CD4-positive, alpha-beta T cell treated with Interferon gamma for 1 hour (primary cell): ENCODE data around the gene ANKMY1.
"Not testable (repeated sequence)": the region's sequence is repeated elsewhere in the genome, so short reads cannot be mapped to it uniquely, and the experiment has no call there.

ENCODE experiments used
- DNase-seq: peaks from one replicate; pipeline ENCODE4 v3.0.0-alpha.2; 2020

Gene ANKMY1

DNA sequence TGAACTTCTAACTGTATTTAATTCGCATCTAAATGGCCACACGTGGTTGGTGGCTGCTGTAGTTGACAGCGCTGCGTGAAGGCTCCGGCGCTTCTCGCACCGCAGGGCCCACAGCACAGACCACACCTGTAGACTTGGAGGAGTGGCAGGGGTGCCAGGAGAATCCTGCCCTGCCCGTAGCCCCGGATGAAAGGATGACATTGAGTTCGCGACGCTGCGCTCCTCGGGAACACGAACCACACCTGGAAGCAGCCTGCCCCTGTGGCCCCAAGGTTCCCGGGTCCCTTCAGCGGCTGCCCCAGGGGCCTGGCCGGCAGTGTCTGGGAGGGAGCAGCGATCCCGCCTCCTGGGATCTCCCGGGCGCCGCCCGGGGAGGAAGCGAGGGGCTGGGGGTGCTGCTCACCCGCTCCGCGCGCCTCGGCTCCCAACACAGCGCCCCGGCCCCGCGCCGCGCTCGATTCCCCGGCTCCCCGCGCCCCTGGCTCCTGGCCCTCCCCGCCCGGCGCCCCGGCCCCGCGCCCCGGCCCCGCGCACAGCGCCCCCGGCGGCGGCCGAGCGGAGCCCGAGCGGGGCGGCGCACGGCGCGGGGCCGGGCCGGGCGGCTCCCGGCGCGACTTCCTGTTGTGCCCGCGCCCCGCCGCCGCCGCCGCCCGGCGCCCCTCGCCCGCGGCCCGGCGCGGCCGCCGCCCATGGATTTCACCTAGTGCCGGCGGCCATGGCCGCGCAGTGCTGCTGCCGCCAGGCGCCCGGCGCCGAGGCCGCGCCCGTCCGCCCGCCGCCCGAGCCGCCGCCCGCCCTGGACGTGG lies 10.3 kb upstream of the ANKMY1 start, which contains the start of gene RNPEPL1:
RNPEPL1 (plus strand) TSS at position 613 of the 806 bp plus-strand sequence; CDS start at position 716, 103 bp downstream.
- DNase-seq = peak; percentile 41

GRCh38 chr2:240567137-240567871 lies 9.5 kb upstream of the ANKMY1 start:
- DNase-seq = peak; percentile 41

DNA sequence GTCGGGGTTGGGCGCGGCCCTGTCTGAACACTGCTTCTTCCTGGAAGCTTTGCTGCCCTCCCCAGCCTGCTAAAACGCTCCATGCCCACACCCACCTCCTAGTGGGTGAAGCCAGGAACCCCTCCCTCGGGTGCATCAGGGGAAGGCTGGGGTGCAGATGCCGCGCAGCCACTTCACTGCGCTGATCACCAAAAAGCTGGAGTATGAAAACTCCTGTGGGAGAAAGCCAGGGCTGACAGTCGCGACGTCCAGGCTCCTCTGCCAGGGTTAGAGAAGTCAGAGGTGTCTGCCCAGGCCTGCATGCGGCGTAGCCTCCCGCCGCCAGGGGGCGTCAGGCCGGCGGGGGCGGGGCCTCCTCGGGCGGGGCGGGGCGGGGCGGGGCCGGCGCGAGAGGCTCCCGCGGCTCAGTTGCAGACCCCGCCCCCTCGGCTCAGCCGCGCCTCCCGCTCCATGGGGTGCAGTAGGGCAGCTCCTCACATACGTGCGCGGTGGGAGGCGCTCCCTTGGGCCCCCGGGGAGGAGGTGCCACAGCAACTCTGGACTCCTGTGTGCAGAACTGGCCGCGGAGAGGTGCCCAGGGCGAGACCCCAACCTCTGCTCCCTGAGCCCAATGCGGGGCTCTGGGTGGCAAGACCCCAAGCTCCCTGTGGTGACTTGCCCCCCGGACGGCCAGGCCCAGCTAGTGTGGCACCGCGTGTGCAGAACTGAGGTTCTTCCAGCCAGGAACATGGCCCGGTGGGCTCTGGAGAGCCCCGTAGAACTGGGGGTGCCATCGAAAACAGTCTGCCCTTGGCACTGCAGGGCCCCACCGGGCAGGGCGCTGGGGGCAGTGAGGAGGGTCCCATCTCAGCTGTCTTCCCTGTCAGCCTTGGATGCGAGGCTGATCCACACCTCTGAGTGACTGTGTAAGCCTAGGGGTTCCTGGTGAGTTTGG lies 8.7 kb upstream of the ANKMY1 start:
- DNase-seq = peak; percentile 94

GRCh38 chr2:240565333-240566202 lies 7.8 kb upstream of the ANKMY1 start:
- DNase-seq = peak; percentile 95

GRCh38 chr2:240564561-240565332 lies 7.0 kb upstream of the ANKMY1 start:
- no peak for DNase-seq

DNA sequence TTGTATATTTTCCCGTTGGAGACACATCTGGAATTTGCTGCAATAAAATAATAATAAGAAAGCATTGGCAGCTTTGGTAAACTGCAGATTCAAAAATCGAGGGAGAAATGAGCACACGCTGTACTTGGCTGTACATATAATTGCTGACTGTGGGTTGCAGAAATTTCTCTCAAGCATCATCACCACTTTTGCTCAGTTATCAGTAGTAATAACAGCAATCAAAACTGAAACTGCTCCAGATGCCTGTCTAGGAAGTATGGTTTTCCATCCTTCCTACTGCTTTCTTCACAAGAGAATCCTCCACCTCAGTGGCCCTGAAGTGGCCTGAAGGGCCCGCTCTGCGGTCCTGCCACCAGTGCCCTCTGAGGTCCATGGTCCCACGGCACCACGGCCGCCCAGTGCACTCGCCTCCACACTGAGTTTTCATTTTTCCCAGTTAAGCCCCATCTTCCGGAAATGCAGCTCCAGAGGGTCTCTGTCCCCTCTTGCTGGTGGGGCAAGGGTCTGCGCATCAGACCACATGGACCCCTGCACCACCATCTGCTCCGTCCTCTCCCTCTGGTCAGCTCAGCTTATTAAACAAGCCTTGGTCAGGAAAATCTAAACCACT lies 6.3 kb upstream of the ANKMY1 start:
- no peak for DNase-seq

GRCh38 chr2:240563231-240563630 lies 5.4 kb upstream of the ANKMY1 start:
- DNase-seq = not testable (repeated sequence)

- DNase-seq = no peak
Observed at GRCh38 chr2:240561325-240561971, 3.7 kb upstream of the ANKMY1 start.

GRCh38 chr2:240560480-240561324 lies 2.9 kb upstream of the ANKMY1 start:
- peak; percentile 97 for DNase-seq

DNA sequence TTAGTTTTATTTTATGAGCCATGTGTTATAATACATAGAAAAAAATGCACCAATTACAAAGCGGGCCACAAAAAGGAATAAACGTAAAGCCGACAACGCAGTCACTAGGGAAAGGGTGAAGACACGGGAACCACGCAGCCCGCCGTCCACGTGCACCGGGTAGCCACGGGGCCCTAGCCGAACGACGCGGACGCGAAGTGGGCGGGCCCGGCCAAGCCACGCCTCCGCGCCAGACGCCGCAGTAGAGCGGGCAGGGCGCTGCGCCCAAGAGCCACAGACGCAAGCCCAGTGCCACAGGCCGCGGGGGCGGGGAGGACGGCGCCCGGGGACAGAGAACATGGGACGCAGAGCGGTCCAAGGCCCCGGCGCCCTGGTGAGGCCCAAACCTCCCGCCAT lies 2.3 kb upstream of the ANKMY1 start, which contains the start of gene DUSP28:
DUSP28 (plus strand) TSS at position 274 of the 396 bp plus-strand sequence. CDS start 328 bp downstream, outside the sequence.
- DNase-seq = peak; percentile 92

DNA sequence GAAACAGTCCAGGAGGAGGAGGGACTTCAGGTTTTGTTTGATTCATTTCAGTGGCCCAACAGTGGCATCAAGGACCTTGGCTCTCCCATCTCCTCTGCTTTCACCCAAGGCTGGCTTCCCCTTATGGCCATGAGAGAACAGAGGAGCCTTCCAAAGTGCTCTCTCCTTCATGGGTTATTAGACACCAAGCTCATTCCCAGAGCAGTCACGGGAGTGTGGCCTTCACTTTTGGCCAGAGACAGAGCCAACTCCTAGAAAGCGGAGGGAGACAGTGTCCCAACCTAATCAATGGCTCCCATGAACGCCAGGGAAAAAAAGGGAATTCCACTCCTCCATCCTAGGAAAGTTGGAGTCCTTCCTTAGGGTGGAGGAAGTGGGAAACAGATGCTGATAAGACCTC lies 1.5 kb upstream of the ANKMY1 start:
- no peak for DNase-seq

DNA sequence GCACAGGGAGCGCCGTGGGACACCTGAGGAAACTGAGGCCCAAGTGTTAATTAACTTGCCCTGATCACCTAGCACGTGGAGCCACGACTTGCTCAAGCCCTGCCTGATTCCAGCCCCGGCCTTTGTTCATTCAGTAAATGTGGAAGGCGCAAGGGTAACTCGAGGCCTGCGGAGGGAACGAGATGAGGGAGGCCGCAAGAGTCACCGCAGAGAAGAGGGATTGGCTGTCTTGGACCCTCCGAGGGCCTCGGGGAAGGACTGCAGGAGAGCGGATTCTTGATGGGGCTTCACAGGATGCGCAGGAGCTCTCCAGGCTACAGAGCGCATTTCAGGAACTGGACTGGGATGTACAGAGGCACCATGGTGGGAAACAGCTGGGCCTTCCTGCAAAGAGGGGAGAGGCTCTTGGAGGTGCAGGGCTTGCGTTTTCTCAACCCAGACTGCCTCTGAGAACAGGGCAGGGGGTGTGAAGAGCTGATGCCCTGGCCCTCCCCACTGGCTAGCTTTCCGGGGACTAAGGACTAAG lies 511 bp upstream of the ANKMY1 start:
- no peak for DNase-seq

GRCh38 chr2:240557101-240557751 lies 562 bp downstream of the ANKMY1 start:
- DNase-seq = no peak

DNA sequence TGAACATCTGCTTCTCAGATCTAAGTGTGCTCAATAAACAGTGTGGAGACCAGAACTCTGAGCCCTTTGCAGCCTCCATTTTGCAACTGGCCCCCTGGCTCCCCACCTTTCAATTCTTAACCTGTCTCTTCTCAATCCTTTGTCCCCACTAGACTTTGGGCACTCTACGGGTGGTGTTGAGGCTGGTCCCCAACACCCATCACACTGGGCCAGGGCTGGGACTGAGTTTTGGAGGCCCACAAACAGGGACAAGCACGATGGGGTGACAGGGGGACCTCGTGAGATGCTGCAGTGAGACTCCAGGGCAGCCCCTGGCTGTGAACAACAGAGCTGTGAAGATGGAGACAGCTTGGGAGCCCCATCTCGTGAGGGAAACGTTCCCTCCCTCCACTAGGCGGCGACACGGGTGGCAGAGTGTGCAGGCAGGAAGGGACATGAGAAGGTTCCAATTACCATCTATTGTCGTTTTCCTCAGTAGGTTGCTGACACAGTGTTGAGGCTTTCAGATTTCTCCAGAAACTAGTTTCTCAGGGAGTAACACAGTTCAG lies 1.2 kb downstream of the ANKMY1 start:
- DNase-seq = peak; percentile 65

DNA sequence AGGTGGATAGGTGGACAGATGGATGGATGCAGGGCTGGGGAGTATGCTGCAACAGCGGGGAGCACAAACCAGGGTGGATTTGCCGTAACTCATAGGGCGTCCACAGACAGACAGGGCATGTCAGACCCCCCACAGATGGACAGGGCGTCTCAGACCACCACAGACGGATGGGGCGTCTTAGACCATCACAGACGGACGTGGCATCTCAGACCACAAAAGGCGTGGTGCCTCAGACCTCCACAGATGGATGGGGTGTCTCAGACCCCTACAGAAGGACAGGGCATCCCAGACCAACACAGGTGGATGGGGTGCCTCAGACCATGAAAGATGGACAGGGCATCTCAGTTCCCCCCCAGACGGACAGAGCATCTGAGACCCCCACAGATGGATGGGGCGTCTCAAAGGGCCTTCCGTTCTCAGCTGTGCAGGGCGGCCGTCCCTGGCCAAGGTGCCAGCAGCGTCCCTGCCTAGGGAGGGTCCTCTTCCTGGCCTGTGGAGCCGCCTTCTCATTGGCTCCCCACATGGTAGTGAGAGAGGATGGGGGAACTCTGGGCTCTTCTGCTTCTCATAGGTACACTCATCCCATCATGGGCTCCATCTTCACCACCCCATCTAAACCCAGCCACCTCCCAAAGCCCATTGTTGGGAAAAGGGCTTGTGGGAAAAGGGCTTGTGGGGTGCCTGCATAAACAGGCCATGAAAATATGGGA lies 2.1 kb downstream of the ANKMY1 start:
- no peak for DNase-seq

- DNase-seq = no peak
Observed at GRCh38 chr2:240554767-240555493, 2.9 kb downstream of the ANKMY1 start.
